GM23338 (cell line): ENCODE data around the gene NFS1.

Experiments used
- CREB1 ChIP-seq: fragments of 250-450 bp; sonication (Bioruptor Pico); IDR thresholded peaks from 2 replicates; pipeline ENCODE4 v1.5.0; 2020; ENCODE audit warnings: low read depth, mild to moderate bottlenecking, moderate library complexity
- CTCF ChIP-seq, 2 experiments: fragments of 200-600 bp in 1 of 2; sonication (generic) in 1 of 2; conservative IDR thresholded peaks; 2 replicates each; pipeline versions ENCODE4 v1.5.1 to v1.6.1; 2016 to 2017; ENCODE audit warnings: antibody characterized with exemption in 2 of 2, low read depth in 2 of 2, mild to moderate bottlenecking in 2 of 2, moderate library complexity in 1 of 2
- ETS1 ChIP-seq: IDR thresholded peaks from 2 replicates; pipeline ENCODE4 v1.6.1; 2016; ENCODE audit warnings: antibody characterized with exemption
- EZH2 ChIP-seq: fragments of 200-600 bp; sonication (generic); IDR thresholded peaks from one replicate; pipeline ENCODE4 v1.8.0; 2017; ENCODE audit warnings: antibody characterized with exemption, mild to moderate bottlenecking, low read depth; ENCODE audit not compliant: unreplicated experiment
- EZH2phosphoT487 ChIP-seq: fragments of 200-600 bp; sonication (generic); IDR thresholded peaks from one replicate; pipeline ENCODE4 v1.8.1; 2018; ENCODE audit warnings: antibody characterized with exemption; ENCODE audit not compliant: unreplicated experiment
- JUNB ChIP-seq: IDR thresholded peaks from one replicate; pipeline ENCODE4 v1.6.1; 2016; ENCODE audit warnings: antibody characterized with exemption; ENCODE audit not compliant: unreplicated experiment
- NANOG ChIP-seq: IDR thresholded peaks from 2 replicates; pipeline ENCODE4 v1.6.1; 2016; ENCODE audit warnings: antibody characterized with exemption, borderline replicate concordance
- POLR2AphosphoS5 ChIP-seq: IDR thresholded peaks from 2 replicates; pipeline ENCODE4 v1.6.1; 2016; ENCODE audit warnings: antibody characterized with exemption, low read depth
- REST ChIP-seq: IDR thresholded peaks from one replicate; pipeline ENCODE4 v1.6.1; 2018; ENCODE audit warnings: antibody characterized with exemption; ENCODE audit not compliant: unreplicated experiment
- ZNF331 ChIP-seq: fragments of 250-450 bp; sonication (Bioruptor Pico); IDR thresholded peaks from 2 replicates; pipeline ENCODE4 v1.5.0; 2020; ENCODE audit warnings: low read depth, mild to moderate bottlenecking, moderate library complexity
- ZNF462 ChIP-seq: fragments of 250-450 bp; sonication (Bioruptor Pico); IDR thresholded peaks from 2 replicates; pipeline ENCODE4 v1.5.0; 2020; ENCODE audit warnings: mild to moderate bottlenecking, moderate library complexity

- TF ChIP-seq CTCF (conservative IDR thresholded peaks at IDR 0.05; ENCODE audit: low read depth in 2 of 2) (peak in 1 of 2 experiments; percentile 22; a peak in 1 of 4 replicates), EZH2phosphoT487 (no peak), EZH2 (no peak), REST (no peak), POLR2AphosphoS5 (peak; percentile 93), CREB1 (CRISPR knock-in tag) (peak; percentile 92), NANOG (peak; percentile 74; the same call in 1 of the 2 replicates), ZNF462 (CRISPR knock-in tag) (no peak), JUNB (no peak), ETS1 (peak; percentile 84), ZNF331 (no peak)
Measured at GRCh38 chr20:35699127-35699956, at the start of gene NFS1, which contains the start of gene ROMO1.
